Muscle layer of duodenum (tissue), 2 donors: ENCODE data around the gene CLSTN2.

Source experiments
- H3K27ac ChIP-seq: one replicate; pipeline ENCODE4 v1.7.0; 2013; ENCODE audit warnings: mild to moderate bottlenecking, low read length
- H3K27me3 ChIP-seq: one replicate; pipeline ENCODE4 v1.7.0; 2013; ENCODE audit warnings: low read depth, mild to moderate bottlenecking, control low read depth, low read length
- H3K36me3 ChIP-seq, 2 donors: one replicate each; pipeline ENCODE4 v1.7.0; 2013; ENCODE audit warnings: low read length in 2 of 2, control low read depth in 1 of 2, mild to moderate bottlenecking in 1 of 2; ENCODE audit not compliant: insufficient read depth in 2 of 2, control insufficient read depth in 1 of 2
- H3K4me1 ChIP-seq, 2 donors: one replicate each; pipeline ENCODE4 v1.7.0; 2013; ENCODE audit warnings: low read length in 2 of 2, mild to moderate bottlenecking in 2 of 2, control low read depth in 1 of 2, moderate library complexity in 1 of 2; ENCODE audit not compliant: insufficient read depth in 2 of 2, control insufficient read depth in 1 of 2
- H3K4me3 ChIP-seq, 2 donors: one replicate each; pipeline ENCODE4 v1.7.0; 2013; ENCODE audit warnings: low read length in 2 of 2, low read depth in 1 of 2, mild to moderate bottlenecking in 1 of 2
- H3K9me3 ChIP-seq, 2 donors: one replicate each; pipeline ENCODE4 v1.7.0; 2013; ENCODE audit warnings: low read length in 2 of 2, control low read depth in 1 of 2, mild to moderate bottlenecking in 1 of 2; ENCODE audit not compliant: control insufficient read depth in 1 of 2
- donor health status: healthy.

Gene CLSTN2

DNA sequence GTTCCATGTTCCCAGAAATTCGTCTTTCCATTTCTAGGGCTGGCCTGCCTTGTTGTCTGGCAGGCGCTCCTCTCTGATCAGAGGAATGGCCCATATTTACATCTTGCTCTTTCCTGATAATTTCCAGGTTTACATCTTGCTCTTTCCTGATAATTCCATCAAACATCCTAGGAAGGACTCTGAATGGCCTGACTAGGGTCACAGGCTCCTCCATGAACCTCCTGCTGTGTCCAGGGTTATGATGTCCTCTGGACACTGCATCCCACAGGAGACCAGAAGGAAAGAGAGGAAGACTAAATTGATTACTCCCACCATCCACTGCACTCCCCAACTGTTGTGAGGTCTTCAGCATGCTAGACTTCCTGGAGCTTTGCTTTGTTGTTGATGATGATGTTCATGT, 75.4 kb downstream of the CLSTN2 start:
- Histone ChIP-seq H3K4me1 (no peaks in the 10 kb centered on the region), H3K27ac (no peak overlapping the region), H3K4me3 (no peak overlapping the region), H3K27me3 (no peaks in the 10 kb centered on the region), H3K9me3 (no peaks in the 10 kb centered on the region), H3K36me3 (no peaks in the 10 kb centered on the region)

DNA sequence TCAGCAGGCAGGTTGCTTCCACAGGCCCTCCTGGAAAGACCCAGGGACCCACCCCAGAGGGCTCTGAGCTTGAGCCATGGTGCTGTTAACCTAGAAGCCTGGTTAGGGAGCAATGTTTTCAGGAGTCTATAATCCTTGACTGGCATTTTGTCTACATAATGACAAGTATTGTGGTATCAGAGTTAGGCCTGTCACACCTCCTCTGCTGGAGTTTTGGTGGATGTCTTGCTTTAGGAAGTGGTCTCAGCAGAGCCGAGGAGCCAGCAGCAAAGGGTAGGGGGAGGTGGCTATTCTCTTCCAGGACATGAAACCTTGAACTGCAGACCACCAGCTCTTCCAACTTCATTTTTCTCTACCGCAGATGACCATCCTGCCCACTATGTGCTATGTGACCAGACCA, 76.1 kb downstream of the CLSTN2 start:
- Histone ChIP-seq H3K27me3 (no peaks in the 10 kb centered on the region), H3K27ac (no peak overlapping the region), H3K9me3 (no peaks in the 10 kb centered on the region), H3K36me3 (no peaks in the 10 kb centered on the region), H3K4me3 (no peak overlapping the region), H3K4me1 (no peaks in the 10 kb centered on the region)

GRCh38 chr3:140011611-140012277, 76.8 kb downstream of the CLSTN2 start:
- Histone ChIP-seq H3K36me3 (no peaks in the 10 kb centered on the region), H3K4me1 (no peaks in the 10 kb centered on the region), H3K9me3 (no peaks in the 10 kb centered on the region), H3K27ac (no peak overlapping the region), H3K27me3 (no peaks in the 10 kb centered on the region), H3K4me3 (no peak overlapping the region)

GRCh38 chr3:140013220-140013619, 78.2 kb downstream of the CLSTN2 start:
- Histone ChIP-seq H3K27me3 (no peaks in the 10 kb centered on the region), H3K27ac (no peak overlapping the region), H3K36me3 (no peaks in the 10 kb centered on the region), H3K4me1 (no peaks in the 10 kb centered on the region), H3K9me3 (no peaks in the 10 kb centered on the region), H3K4me3 (no peak overlapping the region)

- H3K4me1 ChIP-seq, result no peaks in the 10 kb centered on the region
- H3K4me3 ChIP-seq, result no peak overlapping the region
- H3K27ac ChIP-seq, result no peak overlapping the region
- no peaks in the 10 kb centered on the region for H3K36me3 ChIP-seq
- no peaks in the 10 kb centered on the region for H3K27me3 ChIP-seq
- no peaks in the 10 kb centered on the region for H3K9me3 ChIP-seq
Measured at GRCh38 chr3:140014831-140015495, 80.0 kb downstream of the CLSTN2 start.

GRCh38 chr3:140015741-140016140, 80.8 kb downstream of the CLSTN2 start:
- no peaks in the 10 kb centered on the region for H3K36me3 ChIP-seq
- H3K4me3 ChIP-seq, result no peak overlapping the region
- no peaks in the 10 kb centered on the region for H3K4me1 ChIP-seq
- no peaks in the 10 kb centered on the region for H3K27me3 ChIP-seq
- no peak overlapping the region for H3K27ac ChIP-seq
- H3K9me3 ChIP-seq, result no peaks in the 10 kb centered on the region

- Histone ChIP-seq H3K9me3 (no peaks in the 10 kb centered on the region), H3K27me3 (no peaks in the 10 kb centered on the region), H3K36me3 (no peaks in the 10 kb centered on the region), H3K27ac (no peak overlapping the region), H3K4me3 (no peak overlapping the region), H3K4me1 (peaks cover 0 to 8% of the 10 kb centered on the region in 2 donors)
Measured at GRCh38 chr3:140018556-140018955, 83.6 kb downstream of the CLSTN2 start.

GRCh38 chr3:140019946-140020345, 85.0 kb downstream of the CLSTN2 start:
- no peak overlapping the region for H3K4me3 ChIP-seq
- peaks cover 0 to 13% of the 10 kb centered on the region in 2 donors for H3K4me1 ChIP-seq
- no peak overlapping the region for H3K27ac ChIP-seq

DNA sequence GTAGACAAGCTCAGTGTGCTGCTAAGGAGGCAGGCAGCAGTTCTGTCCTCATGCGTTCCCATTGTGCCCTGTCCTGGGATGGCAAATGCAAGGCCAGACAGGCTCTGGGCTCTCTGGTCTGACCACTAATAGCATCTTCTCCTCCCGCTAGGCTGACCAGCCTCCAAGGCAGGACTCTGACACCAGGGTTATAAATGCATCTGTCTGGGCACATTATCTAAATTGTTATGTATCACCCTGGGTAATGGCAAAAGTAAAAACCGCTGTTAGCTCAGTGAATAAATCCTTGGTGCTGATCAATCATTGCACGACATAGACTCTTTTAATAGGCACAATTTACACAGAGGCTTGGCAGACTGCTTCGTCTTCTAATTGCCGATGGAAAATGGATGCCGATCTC, 85.6 kb downstream of the CLSTN2 start:
- Histone ChIP-seq H3K27me3 (no peaks in the 10 kb centered on the region), H3K36me3 (no peaks in the 10 kb centered on the region), H3K4me3 (no peak overlapping the region), H3K4me1 (peaks cover 0 to 13% of the 10 kb centered on the region in 2 donors), H3K27ac (no peak overlapping the region), H3K9me3 (no peaks in the 10 kb centered on the region)

More at GRCh38 chr3:140019946-140020345, 85.0 kb downstream of the CLSTN2 start:
- Histone ChIP-seq H3K36me3 (no peaks in the 10 kb centered on the region), H3K27me3 (no peaks in the 10 kb centered on the region), H3K9me3 (no peaks in the 10 kb centered on the region)

GRCh38 chr3:140021269-140021668, 86.3 kb downstream of the CLSTN2 start:
- H3K9me3 ChIP-seq, result no peaks in the 10 kb centered on the region
- H3K4me3 ChIP-seq, result no peak overlapping the region

GRCh38 chr3:140022066-140022770, 87.2 kb downstream of the CLSTN2 start:
- H3K27me3 ChIP-seq, result no peaks in the 10 kb centered on the region
- H3K4me1 ChIP-seq, result peaks cover 0 to 13% of the 10 kb centered on the region in 2 donors
- H3K4me3 ChIP-seq, result no peak overlapping the region
- H3K36me3 ChIP-seq, result no peaks in the 10 kb centered on the region
- H3K9me3 ChIP-seq, result no peaks in the 10 kb centered on the region
- no peak overlapping the region for H3K27ac ChIP-seq

More at GRCh38 chr3:140021269-140021668, 86.3 kb downstream of the CLSTN2 start:
- Histone ChIP-seq H3K27me3 (no peaks in the 10 kb centered on the region), H3K27ac (no peak overlapping the region), H3K4me1 (peaks cover 0 to 13% of the 10 kb centered on the region in 2 donors), H3K36me3 (no peaks in the 10 kb centered on the region)
